ENCODE data around the gene CAVIN4.

The CAVIN4 gene

GRCh38 chr9:100583014-100583802 is 5.3 kb downstream of the CAVIN4 start:
- Histone ChIP-seq H3K9ac (ENCODE audit: insufficient read length) (no peak overlapping the region), H3K4me3 (no peak overlapping the region), H3K27ac (no peak overlapping the region), H3K9me3 (ENCODE audit: low read depth, low read length) (no peaks in the 10 kb centered on the region), H3K36me3 (ENCODE audit: insufficient read depth, low read length) (peaks cover 22% of the 10 kb centered on the region)
- no peak for DNase-seq (ENCODE audit: low read depth, low spot score)
- no peak for TF ChIP-seq POLR2AphosphoS5 (IDR thresholded peaks at IDR 0.05; ENCODE audit: borderline replicate concordance, low read depth, low read length)
- no peak for TF ChIP-seq EZH2 (IDR thresholded peaks at IDR 0.05)
- TF ChIP-seq FOXP2 (optimal IDR thresholded peaks at IDR 0.05; ENCODE audit: control extremely low read depth, extremely low read length, insufficient read depth) = no peak

DNA sequence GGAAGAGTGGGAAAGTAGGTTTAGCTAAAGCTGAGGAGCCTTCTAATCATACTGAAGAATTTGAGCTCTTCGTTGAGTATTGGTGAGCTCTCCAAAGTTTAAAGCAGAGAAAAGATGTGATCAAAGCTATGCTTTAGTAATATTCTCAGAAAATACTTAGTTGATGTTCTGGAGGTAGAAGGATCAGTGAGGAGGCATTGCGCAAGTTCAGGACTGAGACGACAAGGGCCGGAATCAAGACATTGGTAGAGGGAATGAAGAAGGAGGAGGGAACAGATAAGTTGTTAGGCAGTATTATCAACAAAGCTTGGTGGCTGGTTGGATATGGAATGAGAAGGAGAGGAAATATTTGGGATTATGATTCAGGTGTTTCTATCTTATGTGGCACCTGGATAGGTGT is 7.1 kb downstream of the CAVIN4 start:
- TF ChIP-seq POLR2AphosphoS5 (IDR thresholded peaks at IDR 0.05; ENCODE audit: borderline replicate concordance, low read depth, low read length) (no peak), FOXP2 (optimal IDR thresholded peaks at IDR 0.05; ENCODE audit: control extremely low read depth, extremely low read length, insufficient read depth) (no peak), EZH2 (IDR thresholded peaks at IDR 0.05) (no peak)
- H3K9me3 ChIP-seq (ENCODE audit: low read depth, low read length) = no peaks in the 10 kb centered on the region
- H3K9ac ChIP-seq (ENCODE audit: insufficient read length) = no peak overlapping the region
- no peak for DNase-seq (ENCODE audit: low read depth, low spot score)
- no peak overlapping the region for H3K27ac ChIP-seq
- H3K4me3 ChIP-seq = no peak overlapping the region
- H3K36me3 ChIP-seq (ENCODE audit: insufficient read depth, low read length) = peaks cover 19% of the 10 kb centered on the region

DNA sequence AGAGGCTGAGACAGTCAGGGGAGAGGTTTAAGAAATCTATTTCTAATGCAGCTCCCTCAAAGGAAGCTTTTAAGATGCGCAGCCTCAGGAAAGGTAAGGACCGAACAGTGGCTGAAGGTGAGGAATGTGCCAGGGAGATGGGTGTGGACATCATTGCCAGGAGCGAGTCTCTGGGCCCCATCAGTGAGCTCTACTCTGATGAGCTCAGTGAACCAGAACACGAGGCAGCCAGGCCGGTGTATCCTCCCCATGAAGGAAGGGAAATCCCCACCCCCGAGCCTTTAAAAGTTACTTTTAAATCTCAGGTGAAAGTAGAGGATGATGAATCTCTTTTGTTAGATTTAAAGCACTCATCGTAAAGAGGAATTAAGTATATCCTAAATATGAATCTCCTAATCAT is 8.2 kb downstream of the CAVIN4 start:
- no peak overlapping the region for H3K27ac ChIP-seq
- no peak for DNase-seq (ENCODE audit: low read depth, low spot score)
- H3K9me3 ChIP-seq (ENCODE audit: low read depth, low read length) = no peaks in the 10 kb centered on the region
- no peak for TF ChIP-seq EZH2 (IDR thresholded peaks at IDR 0.05)
- TF ChIP-seq FOXP2 (optimal IDR thresholded peaks at IDR 0.05; ENCODE audit: control extremely low read depth, extremely low read length, insufficient read depth) = no peak
- TF ChIP-seq POLR2AphosphoS5 (IDR thresholded peaks at IDR 0.05; ENCODE audit: borderline replicate concordance, low read depth, low read length) = no peak
- H3K9ac ChIP-seq (ENCODE audit: insufficient read length) = no peak overlapping the region
- peaks cover 19% of the 10 kb centered on the region for H3K36me3 ChIP-seq (ENCODE audit: insufficient read depth, low read length)
- no peak overlapping the region for H3K4me3 ChIP-seq

DNA sequence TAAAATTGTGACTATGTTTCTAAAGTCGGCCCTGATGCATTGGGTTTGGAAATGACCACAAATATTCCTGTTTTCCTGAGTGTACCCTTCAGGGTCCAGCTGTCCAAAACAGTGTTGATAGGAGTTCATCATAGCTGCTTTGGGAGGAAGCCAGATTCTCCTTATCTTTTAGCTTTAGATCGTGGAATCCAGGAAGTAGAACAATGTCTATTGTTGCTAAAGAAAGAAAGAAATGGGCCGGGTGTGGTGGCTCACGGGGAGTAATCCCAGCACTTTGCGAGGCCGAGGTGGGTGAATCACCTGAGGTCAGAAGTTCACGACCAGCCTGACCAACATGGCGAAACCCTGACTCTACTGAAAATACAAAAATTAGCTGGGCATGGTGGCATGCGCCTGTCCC is 9.5 kb downstream of the CAVIN4 start:
- Histone ChIP-seq H3K4me3 (no peak overlapping the region), H3K27ac (no peak overlapping the region), H3K36me3 (ENCODE audit: insufficient read depth, low read length) (peaks cover 19% of the 10 kb centered on the region), H3K9me3 (ENCODE audit: low read depth, low read length) (no peaks in the 10 kb centered on the region), H3K9ac (ENCODE audit: insufficient read length) (no peak overlapping the region)
- DNase-seq (ENCODE audit: low read depth, low spot score) = no peak
- TF ChIP-seq EZH2 (IDR thresholded peaks at IDR 0.05) (no peak), FOXP2 (optimal IDR thresholded peaks at IDR 0.05; ENCODE audit: control extremely low read depth, extremely low read length, insufficient read depth) (no peak), POLR2AphosphoS5 (IDR thresholded peaks at IDR 0.05; ENCODE audit: borderline replicate concordance, low read depth, low read length) (no peak)

GRCh38 chr9:100589582-100589981 is 11.7 kb downstream of the CAVIN4 start:
- TF ChIP-seq POLR2AphosphoS5 (IDR thresholded peaks at IDR 0.05; ENCODE audit: borderline replicate concordance, low read depth, low read length) (no peak), FOXP2 (optimal IDR thresholded peaks at IDR 0.05; ENCODE audit: control extremely low read depth, extremely low read length, insufficient read depth) (no peak)
- no peak overlapping the region for H3K4me3 ChIP-seq
- no peak overlapping the region for H3K27ac ChIP-seq
- no peak overlapping the region for H3K9ac ChIP-seq (ENCODE audit: insufficient read length)
- peaks cover 19% of the 10 kb centered on the region for H3K36me3 ChIP-seq (ENCODE audit: insufficient read depth, low read length)
- no peak for DNase-seq (ENCODE audit: low read depth, low spot score)
- no peaks in the 10 kb centered on the region for H3K9me3 ChIP-seq (ENCODE audit: low read depth, low read length)

- TF ChIP-seq EZH2 (IDR thresholded peaks at IDR 0.05) (no peak), POLR2AphosphoS5 (IDR thresholded peaks at IDR 0.05; ENCODE audit: borderline replicate concordance, low read depth, low read length) (no peak), FOXP2 (optimal IDR thresholded peaks at IDR 0.05; ENCODE audit: control extremely low read depth, extremely low read length, insufficient read depth) (no peak)
- Histone ChIP-seq H3K36me3 (ENCODE audit: insufficient read depth, low read length) (peaks cover 17% of the 10 kb centered on the region), H3K27ac (no peak overlapping the region), H3K9me3 (ENCODE audit: low read depth, low read length) (no peaks in the 10 kb centered on the region), H3K4me3 (no peak overlapping the region), H3K9ac (ENCODE audit: insufficient read length) (no peak overlapping the region)
- no peak for DNase-seq (ENCODE audit: low read depth, low spot score)
Measured at GRCh38 chr9:100590481-100590880, 12.6 kb downstream of the CAVIN4 start.

DNA sequence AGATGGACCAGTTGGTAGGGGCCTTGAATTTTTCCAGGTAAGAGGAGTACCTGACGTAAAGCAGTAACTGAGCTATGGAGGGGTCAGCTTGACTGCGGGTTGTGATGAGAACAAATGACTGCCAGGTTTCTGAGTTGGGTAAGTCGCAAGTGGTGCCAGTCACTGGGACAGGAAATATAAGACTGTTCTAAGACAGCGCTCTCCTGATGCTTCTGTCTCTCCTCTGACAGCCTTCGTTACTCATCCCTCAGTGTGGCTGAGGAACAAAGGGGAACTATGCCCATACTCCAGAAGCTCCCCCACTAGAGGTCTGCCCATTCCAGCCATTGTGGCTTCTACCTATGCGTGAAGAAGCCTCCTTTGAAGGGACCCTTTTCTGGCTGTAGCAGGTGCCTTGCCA is 13.3 kb downstream of the CAVIN4 start:
- Histone ChIP-seq H3K36me3 (ENCODE audit: insufficient read depth, low read length) (peaks cover 10% of the 10 kb centered on the region), H3K27ac (no peak overlapping the region), H3K9me3 (ENCODE audit: low read depth, low read length) (no peaks in the 10 kb centered on the region), H3K4me3 (no peak overlapping the region), H3K9ac (ENCODE audit: insufficient read length) (no peak overlapping the region)
- no peak for DNase-seq (ENCODE audit: low read depth, low spot score)
- no peak for TF ChIP-seq EZH2 (IDR thresholded peaks at IDR 0.05)
- no peak for TF ChIP-seq POLR2AphosphoS5 (IDR thresholded peaks at IDR 0.05; ENCODE audit: borderline replicate concordance, low read depth, low read length)
- TF ChIP-seq FOXP2 (optimal IDR thresholded peaks at IDR 0.05; ENCODE audit: control extremely low read depth, extremely low read length, insufficient read depth) = no peak

DNA sequence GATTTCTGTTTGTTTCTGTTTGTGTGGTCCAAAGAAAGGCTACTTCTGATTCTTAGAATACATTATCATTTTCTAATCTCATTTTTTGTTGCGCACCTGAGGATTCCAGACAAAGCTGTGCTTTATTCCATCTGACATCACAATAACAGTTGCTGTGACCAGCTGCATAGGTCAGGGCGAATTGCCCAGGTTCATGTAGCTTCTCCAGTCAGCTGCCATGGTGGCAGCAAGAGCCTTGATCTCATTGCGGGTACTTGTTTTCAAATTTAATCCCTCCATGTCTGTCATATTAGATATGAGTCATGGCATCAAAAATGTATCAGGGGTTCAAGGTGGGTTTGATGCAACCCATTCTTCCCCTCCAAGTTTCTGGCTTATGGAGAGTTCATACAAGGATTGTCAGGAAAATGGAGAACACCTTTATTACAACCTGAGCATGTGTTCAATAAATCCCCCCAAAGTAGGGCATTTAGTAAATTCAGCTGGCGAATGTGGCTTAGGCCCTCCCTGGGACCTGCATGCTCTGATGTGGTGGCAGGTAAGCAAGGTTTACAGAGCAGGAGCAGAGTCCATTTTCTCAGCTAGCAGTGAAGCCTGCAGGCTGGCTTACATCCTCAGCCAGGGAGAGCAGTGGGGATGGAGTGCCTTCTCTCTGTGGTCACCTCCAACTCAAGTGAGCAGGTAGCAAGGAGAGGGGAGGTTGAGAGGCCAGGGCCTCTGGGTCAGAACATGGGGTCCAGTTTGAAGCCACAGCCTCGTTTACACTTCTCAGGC is 13.9 kb downstream of the CAVIN4 start:
- TF ChIP-seq EZH2 (IDR thresholded peaks at IDR 0.05) (no peak), FOXP2 (optimal IDR thresholded peaks at IDR 0.05; ENCODE audit: control extremely low read depth, extremely low read length, insufficient read depth) (no peak), POLR2AphosphoS5 (IDR thresholded peaks at IDR 0.05; ENCODE audit: borderline replicate concordance, low read depth, low read length) (no peak)
- peaks cover 6% of the 10 kb centered on the region for H3K36me3 ChIP-seq (ENCODE audit: insufficient read depth, low read length)
- no peak overlapping the region for H3K27ac ChIP-seq
- no peaks in the 10 kb centered on the region for H3K9me3 ChIP-seq (ENCODE audit: low read depth, low read length)
- no peak overlapping the region for H3K9ac ChIP-seq (ENCODE audit: insufficient read length)
- DNase-seq (ENCODE audit: low read depth, low spot score) = no peak
- no peak overlapping the region for H3K4me3 ChIP-seq
